GM12872 (cell line): ENCODE data around the gene MYO7B.

Experiments
- TF ChIP-seq, protein P1 (sequence below): IDR thresholded peaks from 3 replicates; pipeline ENCODE4 v1.5.1; 2011; ENCODE audit warnings: low read depth, mild to moderate bottlenecking, low read length, moderate library complexity; ENCODE audit not compliant: insufficient read depth

MYO7B gene

DNA sequence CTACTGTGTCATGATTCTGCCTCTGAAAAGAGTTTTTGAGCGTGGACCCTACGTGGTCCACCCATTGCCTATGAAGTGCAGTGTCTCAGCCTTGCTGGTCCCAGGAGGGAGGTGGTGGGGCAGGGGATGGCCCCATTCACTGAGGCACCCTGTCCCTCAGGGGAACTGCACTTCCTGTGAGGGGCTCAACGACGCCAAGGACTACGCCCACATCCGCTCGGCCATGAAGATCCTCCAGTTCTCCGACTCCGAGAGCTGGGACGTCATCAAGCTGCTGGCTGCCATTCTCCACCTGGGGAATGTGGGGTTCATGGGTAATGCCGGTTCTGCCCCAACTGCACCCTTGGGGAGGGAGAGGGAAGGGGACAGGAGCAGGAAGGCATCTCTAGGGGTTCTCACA is 42.5 kb downstream of the MYO7B start:
- TF ChIP-seq, protein P1, sequence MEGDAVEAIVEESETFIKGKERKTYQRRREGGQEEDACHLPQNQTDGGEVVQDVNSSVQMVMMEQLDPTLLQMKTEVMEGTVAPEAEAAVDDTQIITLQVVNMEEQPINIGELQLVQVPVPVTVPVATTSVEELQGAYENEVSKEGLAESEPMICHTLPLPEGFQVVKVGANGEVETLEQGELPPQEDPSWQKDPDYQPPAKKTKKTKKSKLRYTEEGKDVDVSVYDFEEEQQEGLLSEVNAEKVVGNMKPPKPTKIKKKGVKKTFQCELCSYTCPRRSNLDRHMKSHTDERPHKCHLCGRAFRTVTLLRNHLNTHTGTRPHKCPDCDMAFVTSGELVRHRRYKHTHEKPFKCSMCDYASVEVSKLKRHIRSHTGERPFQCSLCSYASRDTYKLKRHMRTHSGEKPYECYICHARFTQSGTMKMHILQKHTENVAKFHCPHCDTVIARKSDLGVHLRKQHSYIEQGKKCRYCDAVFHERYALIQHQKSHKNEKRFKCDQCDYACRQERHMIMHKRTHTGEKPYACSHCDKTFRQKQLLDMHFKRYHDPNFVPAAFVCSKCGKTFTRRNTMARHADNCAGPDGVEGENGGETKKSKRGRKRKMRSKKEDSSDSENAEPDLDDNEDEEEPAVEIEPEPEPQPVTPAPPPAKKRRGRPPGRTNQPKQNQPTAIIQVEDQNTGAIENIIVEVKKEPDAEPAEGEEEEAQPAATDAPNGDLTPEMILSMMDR: no peak

DNA sequence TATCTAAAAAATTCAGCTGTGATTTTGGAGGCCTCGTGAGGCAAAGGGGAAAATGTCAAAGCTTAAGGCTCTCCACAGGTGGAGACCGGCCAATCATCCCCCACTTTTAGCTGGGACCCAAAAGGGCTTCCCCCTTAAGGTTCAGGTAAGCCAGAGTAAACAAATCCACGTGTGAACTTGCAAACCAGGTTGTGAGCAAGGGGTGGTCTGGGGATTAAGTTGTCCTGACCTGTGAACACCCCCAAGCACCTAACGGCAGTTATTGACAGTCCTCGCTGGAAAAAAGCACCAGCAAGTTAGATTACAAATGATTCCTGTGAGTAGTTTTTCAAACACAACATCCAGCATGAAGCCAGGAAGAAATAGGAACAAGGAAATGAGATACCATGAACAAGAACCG is 42.9 kb downstream of the MYO7B start:
- TF ChIP-seq, protein P1: no peak

GRCh38 chr2:127579231-127579630 is 43.7 kb downstream of the MYO7B start:
- TF ChIP-seq, protein P1: no peak

GRCh38 chr2:127580167-127581049 is 44.9 kb downstream of the MYO7B start:
- TF ChIP-seq, protein P1: no peak

- TF ChIP-seq, protein P1: no peak
Observed at GRCh38 chr2:127581050-127581345, 45.5 kb downstream of the MYO7B start.

DNA sequence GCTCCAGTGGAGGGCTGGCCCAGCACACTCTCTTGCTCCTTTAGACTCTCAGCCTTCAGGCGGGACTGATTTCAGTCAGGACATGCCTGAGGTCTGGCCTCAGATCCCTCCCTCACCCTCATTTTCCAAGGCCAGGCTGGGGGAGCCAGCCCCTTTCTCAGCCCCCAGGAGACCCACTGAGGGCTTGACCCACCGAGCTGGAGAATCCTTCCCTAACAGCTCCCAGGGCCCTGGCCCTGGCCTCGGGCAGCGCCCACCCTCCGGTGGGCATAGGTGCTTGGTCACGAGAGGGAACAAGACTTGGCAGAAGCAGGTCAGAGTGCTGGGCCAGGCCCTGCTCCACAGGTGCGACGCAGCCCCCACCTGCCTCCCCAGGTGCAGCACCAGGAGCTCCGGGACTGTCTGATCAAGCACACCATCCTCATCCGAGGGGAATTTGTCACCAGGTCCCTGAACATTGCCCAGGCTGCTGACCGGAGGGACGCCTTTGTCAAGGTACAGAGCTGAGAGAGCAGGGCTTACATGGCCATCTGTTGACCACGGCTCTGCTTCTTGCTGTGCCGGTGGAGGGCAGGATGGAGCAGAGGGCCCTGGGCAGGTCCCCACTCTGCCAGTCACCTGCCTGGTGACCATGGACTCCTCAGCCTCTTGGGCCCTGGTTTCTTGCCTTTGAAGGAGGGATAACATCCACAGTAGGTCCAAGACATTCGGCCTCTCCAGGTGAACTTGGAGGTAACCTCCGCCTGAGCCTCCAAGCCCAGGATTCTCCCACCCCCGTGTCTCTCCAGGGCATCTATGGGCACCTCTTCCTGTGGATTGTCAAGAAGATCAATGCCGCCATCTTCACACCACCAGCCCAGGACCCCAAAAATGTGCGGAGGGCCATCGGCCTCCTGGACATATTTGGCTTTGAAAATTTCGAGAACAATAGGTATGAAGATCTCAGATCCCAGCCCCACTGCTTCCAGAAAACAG is 46.3 kb downstream of the MYO7B start:
- TF ChIP-seq, protein P1: no peak
